DND-41 (cell line): ENCODE results near the gene GATA2.

ENCODE experiments used
- CTCF ChIP-seq: IDR thresholded peaks from 2 replicates; pipeline ENCODE4 v1.5.1; 2012; ENCODE audit warnings: borderline replicate concordance, low read length, moderate library complexity, mild to moderate bottlenecking; ENCODE audit not compliant: poor library complexity, severe bottlenecking; ENCODE audit errors: extremely low read depth
- EZH2 ChIP-seq: IDR thresholded peaks from 3 replicates; pipeline ENCODE4 v1.6.1; 2012; ENCODE audit warnings: borderline replicate concordance, low read depth, mild to moderate bottlenecking, moderate library complexity, low read length, inconsistent platforms; ENCODE audit not compliant: severe bottlenecking

GRCh38 chr3:128468285-128468790, 24.7 kb downstream of the GATA2 start:
- TF ChIP-seq CTCF = no peak
- no peak for TF ChIP-seq EZH2
